Skeletal muscle satellite cell (primary cell): ENCODE data around the gene PRPF19.

ENCODE experiments used
- H3K27me3 ChIP-seq: 2 replicates; pipeline ENCODE4 v1.7.0; 2013; ENCODE audit warnings: low read length; ENCODE audit not compliant: control insufficient read depth, insufficient read depth
- H3K36me3 ChIP-seq: 2 replicates; pipeline ENCODE4 v1.7.0; 2013; ENCODE audit warnings: mild to moderate bottlenecking, control low read depth, low read length; ENCODE audit not compliant: insufficient read depth
- H3K4me1 ChIP-seq: 2 replicates; pipeline ENCODE4 v1.7.0; 2013; ENCODE audit warnings: low read length; ENCODE audit not compliant: control insufficient read depth, insufficient read depth
- H3K4me2 ChIP-seq: 2 replicates; pipeline ENCODE4 v1.7.0; 2013; ENCODE audit warnings: mild to moderate bottlenecking, low read length
- H3K4me3 ChIP-seq: 2 replicates; pipeline ENCODE4 v1.7.0; 2013; ENCODE audit warnings: low read length
- H3K9ac ChIP-seq: 2 replicates; pipeline ENCODE4 v1.7.0; 2013; ENCODE audit warnings: mild to moderate bottlenecking, low read depth, low read length, moderate library complexity
- H3K9me3 ChIP-seq: replicated peaks from 2 replicates; pipeline ENCODE4 v1.7.0; 2013; ENCODE audit warnings: mild to moderate bottlenecking, control low read depth, low read length

The PRPF19 gene

GRCh38 chr11:60899046-60899936, 7.1 kb downstream of the PRPF19 start:
- Histone ChIP-seq H3K4me2 (no peak overlapping the region), H3K4me3 (no peak overlapping the region), H3K36me3 (peaks cover 91% of the 10 kb centered on the region), H3K27me3 (no peaks in the 10 kb centered on the region), H3K9ac (no peak overlapping the region), H3K4me1 (peaks cover under 1% of the 10 kb centered on the region), H3K9me3 (no peaks in the 10 kb centered on the region)

DNA sequence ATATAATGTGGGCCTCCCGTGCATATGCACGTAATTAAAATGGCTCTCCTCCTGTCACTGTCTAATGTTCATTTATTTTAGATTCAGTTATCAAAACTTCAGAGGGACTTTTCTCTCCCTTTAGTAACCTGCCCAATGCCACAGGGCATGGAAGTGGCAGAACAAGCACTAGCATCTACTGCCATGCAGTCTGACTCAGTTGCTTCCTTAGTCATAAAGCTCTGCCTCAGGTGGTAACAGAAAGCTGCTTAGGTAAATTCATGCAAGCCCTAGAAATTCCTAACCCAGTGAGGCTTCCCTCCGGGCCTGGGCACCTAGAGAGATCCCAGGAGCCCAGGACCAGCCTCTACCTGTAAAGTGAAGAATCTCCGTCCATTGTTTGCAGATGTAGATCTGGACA, 8.9 kb downstream of the PRPF19 start:
- no peak overlapping the region for H3K4me3 ChIP-seq
- H3K9me3 ChIP-seq = no peaks in the 10 kb centered on the region
- no peaks in the 10 kb centered on the region for H3K4me1 ChIP-seq
- H3K36me3 ChIP-seq = peaks cover 88% of the 10 kb centered on the region
- no peak overlapping the region for H3K4me2 ChIP-seq
- H3K9ac ChIP-seq = no peak overlapping the region
- no peaks in the 10 kb centered on the region for H3K27me3 ChIP-seq

DNA sequence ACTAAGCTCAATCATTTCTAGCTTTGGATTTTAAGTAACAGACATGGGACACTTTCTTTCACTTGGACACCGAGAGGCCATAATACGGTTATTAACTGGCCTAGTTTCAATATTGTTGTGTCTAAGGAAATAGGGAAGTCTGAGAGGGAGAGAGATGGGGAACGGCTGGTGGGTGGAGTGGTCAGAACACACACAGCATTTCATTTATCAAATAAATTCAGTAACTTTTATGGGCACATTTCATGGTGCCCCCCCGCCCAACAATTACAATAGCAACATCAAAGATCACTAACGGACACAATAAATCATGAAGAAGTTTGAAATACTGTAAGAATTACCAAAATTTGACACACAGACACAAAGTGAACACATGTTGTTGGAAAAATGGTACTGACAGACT, 10.7 kb downstream of the PRPF19 start:
- peaks cover 73% of the 10 kb centered on the region for H3K36me3 ChIP-seq
- H3K9ac ChIP-seq = no peak overlapping the region
- H3K27me3 ChIP-seq = no peaks in the 10 kb centered on the region
- no peak overlapping the region for H3K4me3 ChIP-seq
- H3K4me2 ChIP-seq = no peak overlapping the region
- H3K9me3 ChIP-seq = no peaks in the 10 kb centered on the region
- H3K4me1 ChIP-seq = no peaks in the 10 kb centered on the region

DNA sequence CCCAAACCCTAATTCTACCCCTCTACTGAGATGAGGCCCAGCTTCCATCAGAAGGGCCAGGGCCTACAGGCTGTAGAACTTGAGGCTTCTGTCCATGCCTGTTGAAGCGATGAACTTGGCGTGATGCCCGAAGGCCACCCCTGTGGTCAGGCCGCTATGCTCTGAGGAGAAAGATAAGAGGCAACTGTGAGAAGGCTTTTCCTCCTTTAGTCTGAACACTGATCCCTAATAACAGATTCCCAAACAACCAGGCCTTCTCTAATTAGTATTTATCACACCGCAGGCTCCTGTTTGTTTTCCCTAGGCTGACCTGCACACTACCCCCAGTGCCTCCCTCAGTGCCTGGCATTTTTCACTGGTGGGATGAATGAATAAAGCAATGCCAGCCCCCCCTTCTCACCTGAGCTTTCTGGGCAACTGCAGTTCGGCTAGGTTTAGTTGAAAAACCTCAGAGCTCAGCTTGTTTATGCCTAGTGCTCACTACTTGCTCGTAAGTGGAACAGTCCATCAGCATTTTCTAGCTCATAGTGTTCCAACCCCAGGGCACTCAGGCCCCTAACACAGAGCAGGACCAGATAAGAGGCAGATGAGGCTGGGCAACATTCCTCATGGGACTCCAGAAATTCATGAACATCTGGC, 15.2 kb downstream of the PRPF19 start:
- H3K4me2 ChIP-seq = no peak overlapping the region
- peaks cover 31% of the 10 kb centered on the region for H3K36me3 ChIP-seq
- no peaks in the 10 kb centered on the region for H3K4me1 ChIP-seq
- H3K4me3 ChIP-seq = no peak overlapping the region
- H3K9me3 ChIP-seq = no peaks in the 10 kb centered on the region
- no peak overlapping the region for H3K9ac ChIP-seq
- H3K27me3 ChIP-seq = no peaks in the 10 kb centered on the region

DNA sequence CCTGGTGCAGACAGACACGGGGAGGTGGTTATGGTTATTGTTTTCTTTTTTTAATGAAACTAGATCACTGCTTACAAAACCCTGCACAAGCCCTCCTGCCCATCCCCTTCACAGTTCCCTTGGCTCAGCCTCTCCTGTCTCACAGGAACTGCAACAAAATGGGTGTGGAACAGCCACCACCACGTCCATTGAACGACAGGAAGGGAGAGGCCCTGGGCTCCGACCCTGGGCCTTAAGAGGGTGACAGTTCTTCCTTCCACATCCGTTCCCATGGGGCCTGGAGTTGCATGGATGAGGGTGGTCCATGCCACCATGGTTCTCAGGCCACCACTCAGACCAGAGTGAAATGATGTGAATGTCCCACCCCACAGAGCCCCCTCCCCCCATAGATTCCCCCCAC, 15.7 kb downstream of the PRPF19 start:
- Histone ChIP-seq H3K9me3 (no peaks in the 10 kb centered on the region), H3K9ac (no peak overlapping the region), H3K36me3 (peaks cover 26% of the 10 kb centered on the region), H3K4me1 (no peaks in the 10 kb centered on the region), H3K4me3 (no peak overlapping the region), H3K27me3 (no peaks in the 10 kb centered on the region), H3K4me2 (no peak overlapping the region)

GRCh38 chr11:60889869-60890311, 16.5 kb downstream of the PRPF19 start:
- H3K4me3 ChIP-seq = no peak overlapping the region
- H3K9ac ChIP-seq = no peak overlapping the region
- no peaks in the 10 kb centered on the region for H3K27me3 ChIP-seq
- H3K4me1 ChIP-seq = no peaks in the 10 kb centered on the region
- no peaks in the 10 kb centered on the region for H3K9me3 ChIP-seq
- H3K36me3 ChIP-seq = peaks cover 17% of the 10 kb centered on the region
- H3K4me2 ChIP-seq = no peak overlapping the region

- no peaks in the 10 kb centered on the region for H3K27me3 ChIP-seq
- no peak overlapping the region for H3K4me3 ChIP-seq
- no peak overlapping the region for H3K4me2 ChIP-seq
- peaks cover 3% of the 10 kb centered on the region for H3K36me3 ChIP-seq
- no peaks in the 10 kb centered on the region for H3K9me3 ChIP-seq
- no peak overlapping the region for H3K9ac ChIP-seq
- H3K4me1 ChIP-seq = no peaks in the 10 kb centered on the region
Observed at GRCh38 chr11:60887556-60887955, 18.8 kb downstream of the PRPF19 start.

DNA sequence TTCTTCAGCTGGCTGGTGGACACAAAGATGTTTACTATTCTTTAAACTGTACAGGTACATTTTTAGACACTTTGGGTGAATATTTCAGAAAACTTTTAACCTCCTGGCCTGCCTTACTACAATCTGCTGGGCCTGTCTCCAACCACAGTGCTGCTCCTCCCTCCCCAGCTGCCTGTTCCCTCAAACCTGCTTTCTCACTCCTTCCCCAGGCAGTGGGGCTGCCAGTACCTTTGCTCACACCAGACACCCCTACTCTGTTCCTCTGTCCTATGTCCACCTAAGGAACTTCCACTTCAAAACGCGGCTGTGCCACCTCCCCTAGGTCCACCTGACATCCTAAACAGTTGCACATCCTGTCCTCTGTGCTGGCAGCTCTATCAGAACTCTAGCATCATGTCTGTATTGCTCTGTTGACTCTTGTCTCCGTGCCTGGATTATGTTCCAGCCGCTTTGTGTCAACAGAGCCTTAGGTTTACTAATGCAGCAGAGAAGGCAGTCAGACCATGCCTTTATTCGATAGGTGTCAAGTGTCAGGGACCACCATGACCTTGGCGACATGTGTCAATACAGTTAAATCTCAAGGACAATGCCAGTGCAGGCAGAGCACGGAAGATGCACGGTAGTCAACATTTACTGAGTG, 25.6 kb downstream of the PRPF19 start:
- Histone ChIP-seq H3K4me1 (no peaks in the 10 kb centered on the region), H3K9me3 (no peaks in the 10 kb centered on the region), H3K36me3 (peaks cover 4% of the 10 kb centered on the region), H3K27me3 (no peaks in the 10 kb centered on the region), H3K4me3 (no peak overlapping the region), H3K4me2 (no peak overlapping the region), H3K9ac (no peak overlapping the region)

DNA sequence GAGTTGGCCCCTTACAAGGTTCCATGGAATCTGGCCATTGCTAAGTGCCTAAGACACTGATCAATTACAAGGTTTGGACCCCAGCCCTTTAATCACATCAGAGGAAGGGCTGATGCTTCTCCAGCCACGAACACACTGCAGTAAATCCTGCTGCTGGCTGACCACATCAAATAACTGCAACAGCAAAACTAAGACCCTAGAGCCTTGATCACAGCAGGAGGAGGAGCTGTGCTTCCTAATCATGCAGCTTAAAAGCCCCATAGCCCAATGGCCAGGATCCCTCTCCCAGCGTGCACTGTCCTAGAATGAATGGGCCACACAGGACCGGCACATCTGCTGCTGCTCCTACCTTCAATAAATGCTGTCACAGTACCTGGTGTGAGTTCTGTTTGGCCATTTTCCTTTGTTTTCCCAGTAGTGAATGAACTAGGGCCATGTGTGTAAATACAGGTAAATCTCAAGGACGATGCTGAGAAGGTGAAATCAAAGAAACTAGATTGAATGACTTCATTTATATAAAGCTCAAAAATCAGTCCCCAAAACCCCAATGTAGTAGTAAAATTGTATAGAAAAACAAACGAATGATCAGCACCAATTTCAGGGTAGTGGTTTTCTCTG, 26.3 kb downstream of the PRPF19 start:
- no peaks in the 10 kb centered on the region for H3K4me1 ChIP-seq
- H3K4me3 ChIP-seq = no peak overlapping the region
- peaks cover 4% of the 10 kb centered on the region for H3K36me3 ChIP-seq
- H3K9ac ChIP-seq = no peak overlapping the region
- no peaks in the 10 kb centered on the region for H3K9me3 ChIP-seq
- H3K27me3 ChIP-seq = no peaks in the 10 kb centered on the region
- H3K4me2 ChIP-seq = no peak overlapping the region

- Histone ChIP-seq H3K27me3 (no peaks in the 10 kb centered on the region), H3K9me3 (no peaks in the 10 kb centered on the region), H3K9ac (no peak overlapping the region), H3K4me1 (no peaks in the 10 kb centered on the region), H3K4me2 (no peak overlapping the region), H3K36me3 (peaks cover 4% of the 10 kb centered on the region), H3K4me3 (no peak overlapping the region)
Observed at GRCh38 chr11:60879104-60879503, 27.3 kb downstream of the PRPF19 start.
